Activated CD4-positive, alpha-beta T cell treated with anti-CD3 and anti-CD28 coated beads, Interleukin-2, amount 50 U/mL, for 24 hours (primary cell): ENCODE results near the gene OR10G3.
"Not testable (repeated sequence)": the region's sequence is repeated elsewhere in the genome, so short reads cannot be mapped to it uniquely, and the experiment has no call there.

Experiments used
- DNase-seq, 2 donors: peaks; one replicate each; pipeline ENCODE4 v3.0.0-alpha.2; 2020; ENCODE audit warnings: low read depth in 1 of 2, low spot score in 1 of 2

The OR10G3 gene, protein sequence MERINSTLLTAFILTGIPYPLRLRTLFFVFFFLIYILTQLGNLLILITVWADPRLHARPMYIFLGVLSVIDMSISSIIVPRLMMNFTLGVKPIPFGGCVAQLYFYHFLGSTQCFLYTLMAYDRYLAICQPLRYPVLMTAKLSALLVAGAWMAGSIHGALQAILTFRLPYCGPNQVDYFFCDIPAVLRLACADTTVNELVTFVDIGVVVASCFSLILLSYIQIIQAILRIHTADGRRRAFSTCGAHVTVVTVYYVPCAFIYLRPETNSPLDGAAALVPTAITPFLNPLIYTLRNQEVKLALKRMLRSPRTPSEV

DNA sequence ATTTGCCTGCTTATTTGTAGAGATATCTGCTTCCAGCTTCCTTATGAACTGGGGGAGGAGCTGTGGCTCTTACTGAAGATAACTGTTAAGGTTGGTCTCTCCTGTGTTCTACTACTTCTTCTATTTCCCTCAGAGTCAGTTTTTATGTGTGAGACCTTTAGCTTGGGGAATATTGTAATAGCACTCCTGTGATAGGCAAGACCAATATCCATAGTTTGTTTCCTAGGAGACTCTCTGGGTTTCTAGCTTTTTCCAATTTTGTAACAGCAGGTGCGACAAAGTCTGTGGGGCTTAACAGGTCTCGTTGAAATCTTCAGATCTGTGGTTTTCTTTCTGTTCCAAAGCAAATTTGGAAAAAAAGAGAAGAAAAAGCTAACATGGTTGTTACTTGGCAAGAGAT lies at the start of gene OR10G3:
TSS of gene OR10G3 (minus strand) at position 101 of the 400 bp plus-strand sequence. CDS start 9,332 bp downstream, outside the sequence.
- no peak for DNase-seq

DNA sequence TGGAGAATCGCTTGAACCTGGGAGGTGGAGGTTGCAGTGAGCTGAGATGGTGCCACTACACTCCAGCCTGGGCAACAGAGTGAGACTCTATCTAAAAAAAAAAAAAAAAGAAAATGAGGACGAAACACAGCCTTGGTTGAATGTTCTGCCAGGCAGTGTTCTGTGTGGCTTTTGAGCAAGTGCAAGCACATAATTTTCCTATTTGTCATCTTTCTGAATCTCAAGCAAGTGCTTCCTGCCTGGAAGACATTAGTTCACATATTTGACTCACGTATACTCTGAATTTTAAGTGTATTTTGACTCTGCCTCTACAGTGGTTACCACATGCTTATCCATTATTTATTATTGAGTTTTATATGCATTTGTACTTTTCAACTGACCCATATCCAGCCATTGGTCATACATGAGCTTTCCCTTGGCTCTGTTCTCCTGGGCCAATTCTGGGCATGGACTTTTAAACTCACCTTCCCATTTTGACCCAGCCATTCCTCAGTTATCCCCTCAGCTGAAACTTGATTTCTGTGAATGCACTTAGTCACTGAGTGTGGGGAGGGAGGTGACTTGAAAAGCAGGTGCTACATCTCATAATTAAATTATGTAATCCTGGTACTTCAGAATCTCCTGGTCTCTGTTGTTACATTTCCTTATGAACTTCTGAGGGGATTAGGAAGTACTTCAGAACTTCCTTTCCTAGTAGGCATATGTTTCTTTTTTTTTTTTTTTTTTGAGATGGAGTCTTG lies 46.8 kb upstream of the OR10G3 start:
- no peak for DNase-seq

DNA sequence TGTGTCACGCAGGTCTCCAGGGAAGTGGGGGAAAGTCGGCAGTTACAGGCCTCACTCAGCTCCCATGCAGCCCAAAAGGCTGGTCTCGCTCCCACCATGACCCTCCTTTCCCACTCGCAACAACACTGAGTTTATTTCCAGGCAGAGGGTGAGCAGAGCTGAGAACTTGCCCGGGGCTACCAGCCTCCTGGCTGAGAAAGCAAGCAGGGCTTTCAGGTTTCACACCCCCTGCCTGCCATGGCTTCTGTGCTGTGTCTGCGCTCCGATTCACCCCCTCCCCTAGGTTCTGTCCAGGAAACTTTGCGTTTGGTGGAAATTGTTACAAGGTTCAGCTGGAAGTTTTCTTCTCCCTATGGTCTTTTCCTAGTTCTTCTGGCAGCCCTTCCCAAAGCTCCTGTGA lies 37.7 kb upstream of the OR10G3 start:
- no peak for DNase-seq

DNA sequence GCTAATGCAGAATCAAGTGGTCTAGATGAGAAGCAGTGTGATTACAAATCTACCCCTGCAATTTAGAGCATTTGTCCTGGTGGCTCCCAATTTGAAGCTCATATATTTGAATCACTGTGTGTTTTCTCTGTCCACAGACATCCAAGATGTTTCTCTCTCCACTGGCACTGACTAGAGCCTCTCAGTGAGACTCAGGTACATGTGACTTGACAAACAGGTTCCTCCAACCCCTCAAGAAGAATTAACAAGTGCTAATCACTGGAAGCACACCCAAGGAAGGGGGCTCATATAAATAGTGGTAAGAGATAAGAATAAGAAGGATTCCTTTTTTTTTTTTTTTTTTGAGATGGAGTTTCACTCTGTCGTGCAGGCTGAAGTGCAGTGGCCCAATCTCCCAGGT lies 34.4 kb upstream of the OR10G3 start:
- DNase-seq = no peak

DNA sequence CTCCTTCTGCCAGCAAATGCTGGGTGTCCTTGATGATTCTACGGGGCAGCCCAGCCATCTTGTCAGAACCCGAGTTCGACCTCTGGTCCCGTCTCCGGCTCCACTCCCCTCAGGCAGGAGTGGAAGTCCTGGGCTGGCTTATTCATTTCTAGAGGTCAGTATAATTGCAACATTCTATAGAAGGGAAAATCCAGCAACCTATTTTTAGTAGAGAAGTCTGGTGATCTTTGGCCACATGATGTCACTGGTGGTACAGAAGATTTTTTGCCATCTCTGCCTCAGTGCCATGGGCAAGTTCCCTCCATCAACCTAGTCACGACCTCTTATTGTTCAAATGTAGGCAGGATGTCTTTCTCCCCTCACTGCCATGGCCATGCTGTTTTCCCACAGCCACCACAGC lies 32.4 kb upstream of the OR10G3 start:
- DNase-seq = no peak

DNA sequence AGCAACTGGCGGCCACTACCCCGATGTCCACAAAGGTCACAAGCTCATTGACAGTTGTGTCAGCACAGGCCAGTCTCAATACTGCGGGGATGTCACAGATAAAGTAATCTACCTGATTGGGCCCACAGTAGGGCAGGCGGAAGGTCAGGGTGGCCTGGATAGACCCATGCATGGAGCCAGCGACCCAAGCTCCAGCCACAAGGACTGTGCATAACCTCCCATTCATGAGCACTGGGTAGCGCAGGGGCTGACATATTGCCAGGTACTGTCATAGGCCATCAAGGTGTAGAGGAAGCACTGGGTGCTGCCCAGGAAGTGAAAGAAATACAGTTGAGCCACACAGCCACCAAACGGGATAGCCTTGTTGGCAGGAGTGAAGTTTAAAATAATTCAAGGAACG lies 22.3 kb upstream of the OR10G3 start:
- not testable (repeated sequence) for DNase-seq

DNA sequence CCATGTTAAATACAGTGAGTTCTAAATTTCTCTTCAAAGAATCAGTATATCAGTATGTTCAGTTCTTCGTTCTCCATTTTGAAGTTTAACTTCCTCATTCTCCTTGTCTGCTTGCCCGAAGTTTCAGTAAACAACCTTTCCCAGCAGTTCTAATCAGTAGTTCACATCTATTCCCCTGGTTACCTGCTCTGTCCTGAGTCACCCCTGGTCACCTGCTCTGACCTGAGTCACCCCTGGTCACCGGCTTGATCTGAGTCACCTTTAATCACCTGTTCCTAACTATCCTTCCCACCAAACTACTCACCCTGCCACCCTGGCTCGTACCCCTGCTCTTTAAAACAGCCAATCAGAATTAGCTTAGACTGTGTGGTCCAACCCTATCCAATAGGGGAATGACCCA lies 9.4 kb upstream of the OR10G3 start:
- DNase-seq = no peak

DNA sequence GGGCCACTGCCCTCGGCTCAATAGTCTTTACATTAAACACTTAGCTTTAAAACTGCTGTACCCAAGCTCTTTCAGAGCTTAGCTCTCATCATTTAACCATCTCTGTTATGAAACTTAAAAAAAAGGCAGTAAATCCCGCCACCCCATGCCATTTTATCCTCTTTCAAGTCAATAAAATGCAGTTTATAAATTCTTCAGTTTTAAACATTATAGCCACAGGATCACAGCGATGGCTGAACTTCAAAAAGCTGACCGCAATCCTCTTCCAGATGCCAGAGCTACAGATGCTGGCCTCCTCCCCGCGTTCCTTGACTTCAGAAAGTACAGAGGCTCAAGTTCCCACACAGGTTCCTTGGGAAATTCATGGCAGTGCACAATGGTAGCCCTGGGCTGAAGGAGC lies 4.2 kb downstream of the OR10G3 start:
- no peak for DNase-seq

DNA sequence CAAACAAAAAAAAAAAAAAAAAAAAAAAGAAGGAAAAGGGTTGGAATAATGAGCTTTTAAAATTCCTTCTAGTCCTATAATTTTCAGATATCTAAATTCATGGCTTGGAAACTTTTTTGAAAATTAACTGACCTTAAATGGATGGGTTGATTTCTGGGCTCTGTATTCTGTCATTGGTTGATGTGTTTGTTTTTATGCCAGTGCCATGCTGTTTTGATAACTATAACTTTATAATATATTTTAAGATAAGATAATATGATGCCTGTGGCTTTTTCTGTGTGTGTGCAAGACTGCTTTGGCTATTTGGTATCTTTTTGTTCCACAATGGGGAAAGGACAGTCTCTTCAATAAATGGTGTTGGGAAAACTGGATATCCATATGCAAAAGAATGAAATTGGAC lies 7.3 kb downstream of the OR10G3 start:
- no peak for DNase-seq

DNA sequence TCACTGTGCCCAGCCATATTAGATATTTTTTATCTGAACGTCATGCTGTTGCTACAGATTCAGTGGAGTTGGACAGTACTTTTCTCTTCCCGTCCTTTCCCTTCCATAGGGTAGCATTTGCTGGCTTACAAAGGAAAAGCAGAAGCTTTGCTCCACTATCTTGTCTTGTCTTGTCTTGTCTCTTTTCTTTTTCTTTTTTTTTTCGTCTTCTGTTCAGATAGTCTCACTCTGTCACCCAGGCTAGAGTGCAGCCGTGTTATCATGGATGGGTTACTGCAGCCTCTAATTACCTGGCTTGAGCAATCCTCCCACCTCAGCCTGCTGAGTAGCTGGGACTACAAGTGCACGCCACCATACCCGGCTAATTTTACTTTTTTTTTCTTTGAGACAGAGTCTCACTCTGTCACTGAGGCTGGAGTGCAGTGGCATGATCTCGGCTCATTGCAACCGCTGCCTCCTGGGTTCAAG lies 21.1 kb downstream of the OR10G3 start:
- DNase-seq = no peak

DNA sequence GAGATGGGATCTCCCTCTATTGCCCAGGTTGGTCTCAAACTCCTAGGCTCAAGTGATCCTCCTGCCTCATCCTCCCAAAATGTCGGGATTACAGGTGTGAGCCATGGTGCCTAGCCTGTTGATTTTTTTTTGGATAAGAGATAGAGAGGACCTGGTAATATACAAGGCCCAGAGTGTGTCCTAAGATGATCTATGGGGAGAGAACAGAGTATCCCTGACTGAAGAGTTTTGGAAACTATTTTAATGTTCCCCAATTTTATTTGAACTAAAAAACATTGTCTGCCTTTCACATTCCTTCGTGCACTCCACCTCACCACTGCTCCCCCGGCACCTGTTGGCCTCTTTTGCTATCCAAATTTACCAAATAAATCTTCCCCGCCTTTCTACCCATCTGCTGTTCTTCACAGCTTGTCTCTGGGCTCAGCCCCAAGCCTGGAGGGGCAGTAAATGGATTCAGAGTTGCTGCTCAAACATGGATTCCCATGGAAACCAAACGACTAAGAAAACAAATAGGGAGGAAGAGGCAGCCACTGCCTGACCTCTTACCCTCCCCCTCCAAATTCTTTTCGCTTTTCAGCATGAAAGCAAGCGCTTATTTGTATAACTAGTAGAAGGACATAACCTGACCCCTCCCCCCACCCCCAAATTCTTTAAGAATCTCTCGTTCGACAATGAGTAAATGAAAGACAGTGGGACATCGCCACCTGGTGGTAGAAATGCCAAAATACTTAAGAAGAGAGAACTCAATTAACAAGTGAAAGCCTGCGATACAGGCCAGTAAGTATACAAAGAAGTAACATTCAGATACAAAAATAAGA lies 22.6 kb downstream of the OR10G3 start:
- DNase-seq = peak; percentile 49 to 84

DNA sequence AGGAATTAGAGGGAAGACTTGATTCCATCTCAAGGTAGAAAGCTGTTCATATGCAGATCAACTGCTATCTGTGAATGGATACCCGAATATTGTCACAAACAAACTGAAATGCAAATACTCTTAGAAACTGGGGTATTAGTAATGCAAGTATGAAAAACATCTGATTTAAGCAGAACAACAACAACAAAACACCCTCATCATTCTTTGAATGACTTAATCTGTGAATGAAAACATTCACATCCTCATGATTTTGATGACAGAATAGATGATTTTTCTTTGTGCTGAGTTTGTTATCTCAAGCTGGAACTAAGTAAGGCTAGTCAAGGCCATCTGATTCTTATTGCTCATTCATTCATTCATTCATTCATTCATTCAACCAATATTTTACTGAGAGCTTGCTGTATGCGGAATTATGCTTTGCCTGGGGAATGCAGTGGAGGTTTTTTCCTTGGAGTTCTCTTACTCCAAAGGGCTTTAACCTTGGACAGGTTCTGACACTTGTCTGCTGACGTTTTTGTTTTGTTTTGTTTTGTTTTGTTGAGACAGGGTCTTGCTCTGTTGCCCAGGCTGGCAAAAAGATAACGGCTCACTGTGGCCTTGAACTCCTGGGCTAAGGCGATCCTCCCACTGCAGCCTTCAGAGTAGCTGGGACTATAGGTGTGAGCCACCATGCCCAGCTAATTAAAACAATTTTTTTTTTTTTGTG lies 23.3 kb downstream of the OR10G3 start:
- DNase-seq = no peak

DNA sequence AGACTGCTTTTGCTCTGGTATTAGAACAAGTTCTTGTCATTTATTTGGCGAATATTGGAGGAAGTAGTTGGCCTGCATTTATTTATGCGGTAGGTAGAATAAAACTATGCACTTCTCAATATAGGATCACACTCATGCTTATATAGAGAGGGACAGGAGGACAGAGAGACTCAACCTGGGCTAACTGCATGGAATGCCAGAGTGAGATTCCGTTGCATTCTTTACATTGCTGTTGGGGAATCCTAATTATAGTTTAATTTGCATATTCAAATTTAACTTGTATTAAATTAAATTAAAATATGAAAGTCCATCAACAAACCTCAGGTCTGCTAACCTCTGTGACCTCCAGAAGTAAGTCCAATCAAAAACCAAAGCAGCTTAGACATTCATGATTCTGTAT lies 26.6 kb downstream of the OR10G3 start:
- DNase-seq = no peak

DNA sequence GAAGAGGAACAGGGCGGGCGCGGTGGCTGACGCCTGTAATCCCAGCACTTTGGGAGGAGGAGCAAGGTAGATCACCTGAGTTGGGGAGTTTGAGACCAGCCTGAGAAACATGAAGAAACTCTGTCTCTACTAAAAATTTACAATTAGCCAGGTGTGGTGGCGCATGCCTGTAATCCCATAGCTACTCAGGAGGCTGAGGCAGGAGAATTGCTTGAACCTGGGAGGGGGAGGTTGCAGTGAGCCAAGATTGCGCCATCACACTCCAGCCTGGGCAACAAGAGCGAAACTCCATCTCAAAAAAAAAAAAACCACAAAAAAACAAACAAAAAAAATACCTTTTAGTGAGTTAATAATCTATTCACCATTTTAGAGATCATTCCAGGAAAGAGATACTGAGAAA lies 35.3 kb downstream of the OR10G3 start:
- not testable (repeated sequence) for DNase-seq

DNA sequence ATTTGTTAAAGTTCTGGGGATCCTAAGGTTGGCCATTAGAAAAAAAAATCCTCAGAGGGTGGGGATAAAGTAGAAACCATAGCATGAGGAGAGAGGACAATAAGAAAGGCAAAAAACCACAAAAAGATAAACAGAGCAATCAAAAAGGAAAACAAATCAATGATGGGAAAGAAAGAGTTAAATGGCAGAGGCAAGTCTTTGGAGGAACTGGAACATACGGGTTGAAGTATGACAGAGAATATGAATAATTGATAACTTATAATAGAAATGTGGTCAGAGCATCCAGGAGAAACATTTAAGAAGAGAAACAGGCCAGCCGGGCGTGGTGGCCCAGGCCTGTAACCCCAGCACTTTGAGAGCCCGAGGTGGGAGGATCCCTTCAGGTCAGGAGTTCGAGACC lies 35.9 kb downstream of the OR10G3 start:
- no peak for DNase-seq

DNA sequence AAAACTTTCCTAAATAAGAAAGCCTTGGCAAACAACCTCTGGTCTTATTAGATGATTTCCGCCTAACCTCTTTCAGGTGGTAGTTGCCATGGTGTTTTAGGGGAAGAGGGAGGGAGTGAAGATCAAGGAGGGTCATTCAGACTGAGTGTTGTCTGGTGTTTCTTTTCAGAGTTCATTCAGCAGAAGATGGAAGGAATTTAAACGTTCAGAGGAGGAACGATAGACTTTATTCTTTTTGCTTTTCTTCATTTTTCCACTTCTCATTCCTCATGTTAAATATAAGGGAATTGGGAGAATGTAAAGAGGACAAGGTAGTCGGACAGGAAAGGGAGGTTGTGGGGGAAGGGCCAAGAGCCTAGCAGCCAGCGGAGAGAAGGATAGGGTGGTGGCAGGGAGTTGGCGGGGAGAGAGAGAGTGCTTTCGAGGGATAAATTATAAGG lies 36.3 kb downstream of the OR10G3 start:
- no peak for DNase-seq

DNA sequence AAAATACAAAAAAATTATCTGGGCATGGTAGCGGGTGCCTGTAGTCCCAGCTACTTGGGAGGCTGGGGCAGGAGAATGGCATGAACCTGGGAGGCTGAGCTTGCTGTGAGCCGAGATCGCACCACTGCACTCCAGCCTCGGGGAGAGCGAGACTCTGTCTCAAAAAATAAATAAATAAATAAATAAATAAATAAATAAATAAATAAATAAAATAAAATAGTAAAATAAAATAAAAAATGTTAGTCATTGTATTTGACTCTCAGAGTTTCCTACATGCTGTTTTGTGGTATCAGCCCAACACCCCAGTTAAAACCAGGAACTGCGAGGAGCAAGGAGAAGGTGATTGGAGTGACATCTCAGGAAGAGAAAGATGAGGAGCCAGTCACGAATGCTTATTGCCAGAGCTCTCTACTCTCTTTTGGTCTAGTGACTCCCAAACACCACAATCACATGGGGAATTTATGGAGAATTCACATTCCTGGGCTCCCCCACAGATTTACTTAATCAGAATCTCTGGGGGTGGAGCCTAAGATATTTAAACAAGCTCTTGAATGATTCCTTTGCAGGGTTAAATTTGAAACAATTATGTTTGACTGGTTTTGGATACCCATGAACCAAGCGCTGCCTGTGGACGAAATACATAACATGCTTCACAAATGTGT lies 38.3 kb downstream of the OR10G3 start:
- no peak for DNase-seq

DNA sequence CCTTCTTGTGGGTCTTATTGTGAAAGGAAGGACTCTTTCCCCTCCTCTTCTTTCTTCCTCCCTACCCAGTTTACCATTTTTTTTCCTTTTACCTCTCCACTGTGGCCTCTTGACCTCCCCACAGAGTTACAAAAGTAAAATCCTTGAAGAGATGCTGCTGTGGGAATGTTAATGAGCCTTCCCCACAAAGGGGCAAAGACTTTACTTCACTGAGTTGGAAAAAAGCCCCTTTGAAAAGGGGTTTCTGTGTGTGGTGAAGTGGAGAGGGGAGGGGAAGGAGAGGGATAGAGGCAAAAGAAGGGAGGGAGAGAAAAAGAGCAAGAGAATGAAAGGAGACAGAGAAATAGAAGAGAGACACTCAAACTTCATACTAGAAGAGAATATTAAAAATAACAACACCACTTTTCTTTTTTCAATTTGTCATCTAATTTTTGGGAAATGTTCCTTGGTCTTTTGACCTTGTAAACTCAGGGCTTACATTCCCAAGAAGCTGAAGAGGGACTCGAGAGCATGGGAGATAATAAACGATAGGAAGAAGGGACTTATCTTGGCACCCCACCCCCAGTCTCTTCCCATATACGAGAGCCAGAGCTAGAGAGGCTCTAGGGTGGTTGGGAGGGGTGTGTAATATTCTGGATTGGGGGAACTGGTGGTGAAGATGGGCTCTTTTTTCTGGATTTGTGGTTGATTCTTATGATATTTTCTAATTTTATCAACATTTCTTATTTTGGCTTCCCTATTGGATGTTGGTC lies 40.5 kb downstream of the OR10G3 start:
- no peak for DNase-seq

DNA sequence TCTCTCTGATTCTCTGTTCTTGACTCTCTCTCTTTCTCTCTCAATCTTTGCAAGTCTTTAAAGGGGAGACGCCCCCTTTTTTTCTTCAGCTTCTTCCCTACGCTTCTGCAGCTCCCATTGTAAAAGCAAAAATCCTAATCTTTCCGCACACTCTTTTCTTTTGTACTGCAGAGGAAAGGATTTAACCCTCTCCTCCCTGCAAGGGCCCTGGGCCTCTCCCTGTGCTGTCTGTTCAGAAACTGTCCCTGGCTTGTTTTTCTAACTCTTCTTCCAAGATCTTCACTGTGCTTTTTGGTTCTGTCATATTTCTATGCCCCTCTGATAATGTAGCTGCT lies 42.8 kb downstream of the OR10G3 start:
- no peak for DNase-seq
